SH-SY5Y (cell line): ENCODE measurements around the gene RPS15A.

Experiments used
- GATA2 ChIP-seq: IDR thresholded peaks from 2 replicates; pipeline ENCODE4 v1.6.1; 2011; ENCODE audit warnings: mild to moderate bottlenecking, low read depth, low read length
- GATA3 ChIP-seq: IDR thresholded peaks from 2 replicates; pipeline ENCODE4 v1.6.1; 2011; ENCODE audit warnings: low read depth, mild to moderate bottlenecking, low read length, moderate library complexity

DNA sequence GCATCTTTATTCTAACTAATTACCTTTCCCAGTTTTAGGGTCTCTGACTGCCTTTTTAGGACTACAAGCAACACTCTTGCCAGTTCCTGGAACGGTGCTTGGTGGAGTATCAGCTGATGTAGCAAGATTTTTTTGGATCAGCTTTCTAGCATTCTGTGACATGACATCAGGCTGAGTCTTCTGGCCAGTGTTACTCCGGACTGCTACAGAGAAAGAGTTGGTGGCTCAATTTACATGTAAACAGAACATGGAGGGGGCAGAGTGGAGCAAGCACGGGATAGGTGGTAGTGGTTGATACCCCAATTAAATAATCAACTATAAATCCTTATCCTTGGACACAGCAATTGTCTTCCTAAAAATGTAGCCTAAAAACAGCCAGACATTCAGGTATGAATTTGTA lies 21.8 kb upstream of the RPS15A start:
- no peak for TF ChIP-seq GATA3
- TF ChIP-seq GATA2, result no peak
